ENCODE measurements around the gene EIF3L.

EIF3L gene

GRCh38 chr22:37822079-37822833 lies 27.0 kb upstream of the EIF3L start:
- H2AFZ ChIP-seq (ENCODE audit: low read depth, low read length) = no peak overlapping the region

GRCh38 chr22:37823134-37823985 lies 25.9 kb upstream of the EIF3L start, which contains the start of gene GALR3:
TSS of gene GALR3 (plus strand) at chr22:37823382. CDS start at chr22:37823407, 25 bp downstream.
- no peak within 1 kb of the TSS for H3K4me3 ChIP-seq (ENCODE audit: low read length)
- no peaks in the 10 kb centered on the region for H3K9me3 ChIP-seq (ENCODE audit: low read length)

More at GRCh38 chr22:37822079-37822833, 27.0 kb upstream of the EIF3L start:
- no peak overlapping the region for H3K4me3 ChIP-seq (ENCODE audit: low read length)
- no peaks in the 10 kb centered on the region for H3K36me3 ChIP-seq (ENCODE audit: insufficient read depth, low read length)
- peaks cover 15% of the 10 kb centered on the region for H3K4me1 ChIP-seq (ENCODE audit: insufficient read depth, low read length)
- H3K27me3 ChIP-seq (ENCODE audit: insufficient read depth, low read length) = no peaks in the 10 kb centered on the region
- no peaks in the 10 kb centered on the region for H3K9me3 ChIP-seq (ENCODE audit: low read length)

GRCh38 chr22:37824674-37825641 lies 24.3 kb upstream of the EIF3L start:
- Histone ChIP-seq H3K4me1 (ENCODE audit: insufficient read depth, low read length) (peaks cover 10% of the 10 kb centered on the region), H3K27me3 (ENCODE audit: insufficient read depth, low read length) (no peaks in the 10 kb centered on the region), H3K4me3 (ENCODE audit: low read length) (no peak overlapping the region), H2AFZ (ENCODE audit: low read depth, low read length) (no peak overlapping the region), H3K9me3 (ENCODE audit: low read length) (no peaks in the 10 kb centered on the region), H3K36me3 (ENCODE audit: insufficient read depth, low read length) (peaks cover 11% of the 10 kb centered on the region)

More at GRCh38 chr22:37823134-37823985, 25.9 kb upstream of the EIF3L start, which contains the start of gene GALR3:
- Histone ChIP-seq H3K27me3 (ENCODE audit: insufficient read depth, low read length) (no peaks in the 10 kb centered on the region), H3K36me3 (ENCODE audit: insufficient read depth, low read length) (no peaks in the 10 kb centered on the region), H2AFZ (ENCODE audit: low read depth, low read length) (no peak within 1 kb of the TSS), H3K4me1 (ENCODE audit: insufficient read depth, low read length) (peaks cover 11% of the 10 kb centered on the region)

- no peak overlapping the region for H2AFZ ChIP-seq (ENCODE audit: low read depth, low read length)
- H3K27me3 ChIP-seq (ENCODE audit: insufficient read depth, low read length) = no peaks in the 10 kb centered on the region
- H3K4me1 ChIP-seq (ENCODE audit: insufficient read depth, low read length) = peaks cover 8% of the 10 kb centered on the region
- no peaks in the 10 kb centered on the region for H3K9me3 ChIP-seq (ENCODE audit: low read length)
- no peak overlapping the region for H3K4me3 ChIP-seq (ENCODE audit: low read length)
- peaks cover 31% of the 10 kb centered on the region for H3K36me3 ChIP-seq (ENCODE audit: insufficient read depth, low read length)
These were observed 22.2 kb upstream of the EIF3L start for GRCh38 chr22:37827056-37827455.

GRCh38 chr22:37830093-37830842 lies 19.0 kb upstream of the EIF3L start:
- Histone ChIP-seq H3K9me3 (ENCODE audit: low read length) (no peaks in the 10 kb centered on the region), H3K27me3 (ENCODE audit: insufficient read depth, low read length) (no peaks in the 10 kb centered on the region), H2AFZ (ENCODE audit: low read depth, low read length) (no peak overlapping the region), H3K4me3 (ENCODE audit: low read length) (no peak overlapping the region), H3K36me3 (ENCODE audit: insufficient read depth, low read length) (peaks cover 55% of the 10 kb centered on the region), H3K4me1 (ENCODE audit: insufficient read depth, low read length) (no peaks in the 10 kb centered on the region)

- Histone ChIP-seq H3K4me1 (ENCODE audit: insufficient read depth, low read length) (no peaks in the 10 kb centered on the region), H3K9me3 (ENCODE audit: low read length) (no peaks in the 10 kb centered on the region), H3K27me3 (ENCODE audit: insufficient read depth, low read length) (no peaks in the 10 kb centered on the region), H3K36me3 (ENCODE audit: insufficient read depth, low read length) (peaks cover 59% of the 10 kb centered on the region), H2AFZ (ENCODE audit: low read depth, low read length) (no peak overlapping the region), H3K4me3 (ENCODE audit: low read length) (no peak overlapping the region)
These were observed 17.7 kb upstream of the EIF3L start for GRCh38 chr22:37831472-37831871.

- no peaks in the 10 kb centered on the region for H3K4me1 ChIP-seq (ENCODE audit: insufficient read depth, low read length)
- peaks cover 67% of the 10 kb centered on the region for H3K36me3 ChIP-seq (ENCODE audit: insufficient read depth, low read length)
- H2AFZ ChIP-seq (ENCODE audit: low read depth, low read length) = no peak overlapping the region
These were observed 17.0 kb upstream of the EIF3L start for GRCh38 chr22:37832022-37832857.

GRCh38 chr22:37842015-37842793 lies 7.0 kb upstream of the EIF3L start:
- peaks cover 8% of the 10 kb centered on the region for H3K4me1 ChIP-seq (ENCODE audit: insufficient read depth, low read length)
- H3K9me3 ChIP-seq (ENCODE audit: low read length) = no peaks in the 10 kb centered on the region
- peak overlapping the region; percentile 81 for H3K4me3 ChIP-seq (ENCODE audit: low read length)
- peaks cover 22% of the 10 kb centered on the region for H3K36me3 ChIP-seq (ENCODE audit: insufficient read depth, low read length)
- H2AFZ ChIP-seq (ENCODE audit: low read depth, low read length) = no peak overlapping the region
- no peaks in the 10 kb centered on the region for H3K27me3 ChIP-seq (ENCODE audit: insufficient read depth, low read length)

More at GRCh38 chr22:37832022-37832857, 17.0 kb upstream of the EIF3L start:
- Histone ChIP-seq H3K4me3 (ENCODE audit: low read length) (no peak overlapping the region), H3K27me3 (ENCODE audit: insufficient read depth, low read length) (no peaks in the 10 kb centered on the region), H3K9me3 (ENCODE audit: low read length) (no peaks in the 10 kb centered on the region)

GRCh38 chr22:37843741-37844089 lies 5.5 kb upstream of the EIF3L start:
- Histone ChIP-seq H2AFZ (ENCODE audit: low read depth, low read length) (peak overlapping the region; percentile 43), H3K4me3 (ENCODE audit: low read length) (peak overlapping the region; percentile 81), H3K9me3 (ENCODE audit: low read length) (no peaks in the 10 kb centered on the region), H3K4me1 (ENCODE audit: insufficient read depth, low read length) (peaks cover 12% of the 10 kb centered on the region), H3K27me3 (ENCODE audit: insufficient read depth, low read length) (no peaks in the 10 kb centered on the region), H3K36me3 (ENCODE audit: insufficient read depth, low read length) (peaks cover 11% of the 10 kb centered on the region)

- Histone ChIP-seq H2AFZ (ENCODE audit: low read depth, low read length) (no peak overlapping the region), H3K27me3 (ENCODE audit: insufficient read depth, low read length) (no peaks in the 10 kb centered on the region), H3K36me3 (ENCODE audit: insufficient read depth, low read length) (peaks cover 2% of the 10 kb centered on the region), H3K9me3 (ENCODE audit: low read length) (no peaks in the 10 kb centered on the region), H3K4me3 (ENCODE audit: low read length) (peak overlapping the region; percentile 81), H3K4me1 (ENCODE audit: insufficient read depth, low read length) (peaks cover 15% of the 10 kb centered on the region)
These were observed 4.3 kb upstream of the EIF3L start for GRCh38 chr22:37844904-37845329.

- no peaks in the 10 kb centered on the region for H3K27me3 ChIP-seq (ENCODE audit: insufficient read depth, low read length)
- peaks cover 25% of the 10 kb centered on the region for H3K4me1 ChIP-seq (ENCODE audit: insufficient read depth, low read length)
- H2AFZ ChIP-seq (ENCODE audit: low read depth, low read length) = no peak overlapping the region
- H3K4me3 ChIP-seq (ENCODE audit: low read length) = no peak overlapping the region
- H3K36me3 ChIP-seq (ENCODE audit: insufficient read depth, low read length) = peaks cover 10% of the 10 kb centered on the region
- no peaks in the 10 kb centered on the region for H3K9me3 ChIP-seq (ENCODE audit: low read length)
These were observed 2.8 kb upstream of the EIF3L start for GRCh38 chr22:37846433-37846832.
